DOHH2 (cell line): Measurements from ENCODE around the gene MAPK11.
"Not testable (repeated sequence)": the region's sequence is repeated elsewhere in the genome, so short reads cannot be mapped to it uniquely, and the experiment has no call there.

Source experiments
- H3F3A ChIP-seq: fragments of 200-600 bp; sonication (generic), shearing (Covaris generic); 2 replicates; pipeline ENCODE4 v1.6.0; 2016; ENCODE audit warnings: antibody characterized with exemption, mild to moderate bottlenecking; ENCODE audit not compliant: control insufficient read depth, insufficient read depth
- H3K27ac ChIP-seq: fragments of 200-600 bp; sonication (generic); 2 replicates; pipeline ENCODE4 v1.5.1; 2014; ENCODE audit warnings: low read depth, mild to moderate bottlenecking, low read length, moderate library complexity
- H3K27me3 ChIP-seq: fragments of 200-600 bp; sonication (generic); 2 replicates; pipeline ENCODE4 v1.6.1; 2014; ENCODE audit warnings: mild to moderate bottlenecking, low read length, mixed read lengths; ENCODE audit not compliant: control insufficient read depth
- H3K36me3 ChIP-seq: fragments of 200-600 bp; sonication (generic); 2 replicates; pipeline ENCODE4 v1.6.1; 2014; ENCODE audit warnings: mild to moderate bottlenecking, low read length, moderate library complexity, mixed read lengths; ENCODE audit not compliant: control insufficient read depth
- H3K4me1 ChIP-seq: fragments of 200-600 bp; sonication (generic); 2 replicates; pipeline ENCODE4 v1.6.1; 2014; ENCODE audit warnings: mild to moderate bottlenecking, low read length, mixed read lengths; ENCODE audit not compliant: control insufficient read depth
- H3K4me2 ChIP-seq: fragments of 200-600 bp; sonication (generic); 2 replicates; pipeline ENCODE4 v1.6.0; 2014; ENCODE audit warnings: mild to moderate bottlenecking, low read length, moderate library complexity
- H3K4me3 ChIP-seq: fragments of 200-600 bp; sonication (generic); 2 replicates; pipeline ENCODE4 v1.5.1; 2014; ENCODE audit warnings: mild to moderate bottlenecking, low read length, mixed read lengths
- H3K79me2 ChIP-seq: fragments of 200-600 bp; sonication (generic); 2 replicates; pipeline ENCODE4 v1.6.1; 2014; ENCODE audit warnings: mild to moderate bottlenecking, low read length, mixed read lengths; ENCODE audit not compliant: control insufficient read depth
- H3K9me2 ChIP-seq: fragments of 200-600 bp; sonication (generic); replicated peaks from 2 replicates; pipeline ENCODE4 v1.6.1; 2014; ENCODE audit warnings: mild to moderate bottlenecking, low read length, mixed read lengths; ENCODE audit not compliant: control insufficient read depth
- H3K9me3 ChIP-seq: fragments of 200-600 bp; sonication (generic); 2 replicates; pipeline ENCODE4 v1.6.1; 2014; ENCODE audit warnings: antibody characterized with exemption, low read length, mixed read lengths; ENCODE audit not compliant: control insufficient read depth, insufficient read depth
- H4K20me1 ChIP-seq: fragments of 200-600 bp; sonication (generic); 2 replicates; pipeline ENCODE4 v1.6.0; 2014; ENCODE audit warnings: low read depth, mild to moderate bottlenecking, antibody characterized with exemption, low read length, moderate library complexity; ENCODE audit not compliant: control insufficient read depth, insufficient read depth
- EZH2phosphoT487 ChIP-seq: fragments of 200-600 bp; sonication (generic); IDR thresholded peaks from 2 replicates; pipeline ENCODE4 v1.6.1; 2017; ENCODE audit warnings: borderline replicate concordance, mild to moderate bottlenecking, antibody characterized with exemption, low read length, moderate library complexity, mixed read lengths
- TF ChIP-seq, protein P1 (sequence below): fragments of 200-600 bp; sonication (generic); IDR thresholded peaks from one replicate; pipeline ENCODE4 v1.5.1; 2014; ENCODE audit warnings: antibody characterized with exemption, mild to moderate bottlenecking, low read depth, low read length; ENCODE audit not compliant: poor library complexity, severe bottlenecking

MAPK11 gene

GRCh38 chr22:50276143-50276542 is 6.0 kb upstream of the MAPK11 start:
- Histone ChIP-seq H3K4me2 (0 out of 2 replicates have a peak overlapping the region, but pooled peaks have one; percentile 10), H3F3A (peaks cover 10% of the 10 kb centered on the region), H3K27ac (peak overlapping the region; percentile 38; the same call in 1 of the 2 replicates), H3K9me2 (no peaks in the 10 kb centered on the region), H3K36me3 (peaks cover 59% of the 10 kb centered on the region), H3K4me1 (peaks cover 20% of the 10 kb centered on the region), H4K20me1 (peaks cover 3% of the 10 kb centered on the region; the same call in 1 of the 2 replicates), H3K9me3 (peaks cover 8% of the 10 kb centered on the region; the same call in 1 of the 2 replicates), H3K27me3 (0 out of 2 replicates have a peak, but pooled peaks cover under 1% of the 10 kb centered on the region), H3K79me2 (no peaks in the 10 kb centered on the region), H3K4me3 (no peak overlapping the region; the same call in 1 of the 2 replicates)
- TF ChIP-seq EZH2phosphoT487 = no peak
- TF ChIP-seq, protein P1, sequence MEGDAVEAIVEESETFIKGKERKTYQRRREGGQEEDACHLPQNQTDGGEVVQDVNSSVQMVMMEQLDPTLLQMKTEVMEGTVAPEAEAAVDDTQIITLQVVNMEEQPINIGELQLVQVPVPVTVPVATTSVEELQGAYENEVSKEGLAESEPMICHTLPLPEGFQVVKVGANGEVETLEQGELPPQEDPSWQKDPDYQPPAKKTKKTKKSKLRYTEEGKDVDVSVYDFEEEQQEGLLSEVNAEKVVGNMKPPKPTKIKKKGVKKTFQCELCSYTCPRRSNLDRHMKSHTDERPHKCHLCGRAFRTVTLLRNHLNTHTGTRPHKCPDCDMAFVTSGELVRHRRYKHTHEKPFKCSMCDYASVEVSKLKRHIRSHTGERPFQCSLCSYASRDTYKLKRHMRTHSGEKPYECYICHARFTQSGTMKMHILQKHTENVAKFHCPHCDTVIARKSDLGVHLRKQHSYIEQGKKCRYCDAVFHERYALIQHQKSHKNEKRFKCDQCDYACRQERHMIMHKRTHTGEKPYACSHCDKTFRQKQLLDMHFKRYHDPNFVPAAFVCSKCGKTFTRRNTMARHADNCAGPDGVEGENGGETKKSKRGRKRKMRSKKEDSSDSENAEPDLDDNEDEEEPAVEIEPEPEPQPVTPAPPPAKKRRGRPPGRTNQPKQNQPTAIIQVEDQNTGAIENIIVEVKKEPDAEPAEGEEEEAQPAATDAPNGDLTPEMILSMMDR = peak; percentile 100

- TF ChIP-seq EZH2phosphoT487 = no peak
- H3K79me2 ChIP-seq = no peaks in the 10 kb centered on the region
- H4K20me1 ChIP-seq = peaks cover 3% of the 10 kb centered on the region; the same call in 1 of the 2 replicates
- H3K4me3 ChIP-seq = no peak overlapping the region; the same call in 1 of the 2 replicates
- peaks cover 27% of the 10 kb centered on the region for H3K4me1 ChIP-seq
- no peak overlapping the region for H3K27ac ChIP-seq
- no peaks in the 10 kb centered on the region for H3K9me2 ChIP-seq
- no peak overlapping the region for H3K4me2 ChIP-seq
- 0 out of 2 replicates have a peak, but pooled peaks cover 3% of the 10 kb centered on the region for H3K27me3 ChIP-seq
- H3F3A ChIP-seq = peaks cover 13% of the 10 kb centered on the region
- H3K9me3 ChIP-seq = peaks cover 8% of the 10 kb centered on the region; the same call in 1 of the 2 replicates
- H3K36me3 ChIP-seq = peaks cover 56% of the 10 kb centered on the region
These were observed 5.2 kb upstream of the MAPK11 start for GRCh38 chr22:50275181-50276055.

- TF ChIP-seq, protein P1 = no peak
- Histone ChIP-seq H3K27ac (no peak overlapping the region), H3K4me1 (peaks cover 30% of the 10 kb centered on the region), H3K4me3 (no peak overlapping the region), H3K9me3 (peaks cover 8% of the 10 kb centered on the region; the same call in 1 of the 2 replicates), H4K20me1 (peaks cover 3% of the 10 kb centered on the region; the same call in 1 of the 2 replicates), H3K4me2 (no peak overlapping the region), H3K79me2 (no peaks in the 10 kb centered on the region), H3K9me2 (no peaks in the 10 kb centered on the region), H3F3A (peaks cover 13% of the 10 kb centered on the region), H3K27me3 (0 out of 2 replicates have a peak, but pooled peaks cover 3% of the 10 kb centered on the region), H3K36me3 (peaks cover 52% of the 10 kb centered on the region)
These were observed 4.6 kb upstream of the MAPK11 start for GRCh38 chr22:50274771-50275170.

DNA sequence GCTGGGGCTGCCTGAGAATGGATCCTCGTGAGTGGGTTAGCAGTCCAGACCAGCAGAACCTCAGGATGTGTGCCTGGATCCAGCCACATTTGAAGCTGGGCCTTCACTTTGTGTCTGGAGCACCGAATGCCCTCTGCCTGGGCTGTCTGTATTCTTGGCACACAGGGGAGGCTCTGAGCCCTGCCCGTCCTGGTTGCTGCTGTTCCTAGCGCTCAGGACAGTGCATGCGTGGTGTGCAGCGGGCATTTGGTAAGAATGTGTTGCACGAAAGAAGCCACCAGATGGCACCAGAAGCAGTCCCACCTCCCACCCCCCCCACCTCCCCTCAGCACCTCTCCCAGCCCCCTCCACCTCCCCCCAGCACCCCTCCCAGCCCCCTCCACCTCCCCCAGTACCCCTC is 4.1 kb upstream of the MAPK11 start:
- TF ChIP-seq, protein P1 = peak; percentile 32
- no peak for TF ChIP-seq EZH2phosphoT487
- Histone ChIP-seq H3K79me2 (no peaks in the 10 kb centered on the region), H3F3A (peaks cover 13% of the 10 kb centered on the region), H3K4me1 (peaks cover 35% of the 10 kb centered on the region), H3K27ac (no peak overlapping the region), H3K4me3 (no peak overlapping the region), H3K9me3 (peaks cover 8% of the 10 kb centered on the region; the same call in 1 of the 2 replicates), H3K4me2 (no peak overlapping the region), H3K9me2 (no peaks in the 10 kb centered on the region), H3K27me3 (0 out of 2 replicates have a peak, but pooled peaks cover 3% of the 10 kb centered on the region), H3K36me3 (peaks cover 48% of the 10 kb centered on the region), H4K20me1 (peaks cover 3% of the 10 kb centered on the region; the same call in 1 of the 2 replicates)

DNA sequence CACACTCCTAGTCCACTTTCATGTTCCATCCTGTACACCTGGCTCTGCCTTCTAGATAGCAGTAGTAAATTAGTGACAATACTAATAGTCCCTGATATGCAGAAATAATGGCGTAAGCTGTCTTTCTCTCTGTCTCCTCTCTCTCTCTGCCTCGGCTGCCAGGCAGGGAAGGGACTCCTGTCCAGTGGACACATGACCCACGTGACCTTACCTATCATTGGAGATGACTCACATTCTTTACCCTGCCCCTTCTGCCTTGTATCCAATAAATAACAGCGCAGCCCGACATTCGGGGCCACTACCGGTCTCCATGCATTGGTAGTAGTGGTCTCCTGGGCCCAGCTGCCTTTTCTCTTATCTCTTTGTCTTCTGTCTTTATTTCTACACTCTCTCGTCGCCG is 3.6 kb upstream of the MAPK11 start:
- Histone ChIP-seq H3K36me3 (peaks cover 42% of the 10 kb centered on the region), H3K4me1 (peaks cover 40% of the 10 kb centered on the region), H3F3A (peaks cover 13% of the 10 kb centered on the region)
- H3K27ac ChIP-seq, H3K4me2 ChIP-seq, H3K4me3 ChIP-seq, H3K9me2 ChIP-seq, H4K20me1 ChIP-seq, H3K79me2 ChIP-seq, H3K9me3 ChIP-seq, H3K27me3 ChIP-seq: not testable (repeated sequence)
